Panc1 (cell line): Measurements from ENCODE around the gene DZIP1. TPM values are rescaled to one million over a fixed set of nuclear protein-coding genes. Genes with fewer than 3 reads are reported as not detected.

Source experiments
- ATAC-seq: fragments of 200-7000 bp; cut with Tn5 transposase; 2 replicates; pipeline ENCODE4 v1.9.1; 2020; ENCODE audit warnings: mild to moderate bottlenecking, moderate library complexity
- BruUV-seq: library from RNA; stranded (reverse); fragments of 400-500 nt; replicated peaks from 2 replicates; lab custom pipeline; 2021; lab: Mats Ljungman, UMichigan
- CTCF ChIA-PET: fragments of 300-600 bp; sonication (Branson Sonifier 250); formaldehyde crosslinking; loops from one replicate; lab custom pipeline; 2022; ENCODE audit warnings: antibody characterized with exemption; lab: Charles Lee
- POLR2A ChIA-PET: fragments of 300-600 bp; sonication (Branson Sonifier 250); formaldehyde crosslinking; loops from one replicate; lab custom pipeline; 2022; ENCODE audit warnings: antibody characterized with exemption; lab: Charles Lee
- DNase-seq: peaks from one replicate; pipeline ENCODE4 v3.0.0-alpha.2; 2010; ENCODE audit warnings: low read depth, low spot score
- H3K27ac ChIP-seq: 2 replicates; pipeline ENCODE4 v1.5.1; 2011; ENCODE audit warnings: mild to moderate bottlenecking, low read length, inconsistent platforms
- H3K27me3 ChIP-seq: fragments of 200-500 bp; sonication (Bioruptor generic); 2 replicates; pipeline ENCODE4 v1.6.0; 2014; ENCODE audit warnings: low read length, inconsistent platforms; ENCODE audit not compliant: control insufficient read depth, insufficient read depth
- H3K36me3 ChIP-seq: fragments of 200-500 bp; sonication (Bioruptor generic); 2 replicates; pipeline ENCODE4 v1.5.1; 2014; ENCODE audit warnings: inconsistent platforms, mild to moderate bottlenecking, low read length, moderate library complexity; ENCODE audit not compliant: control insufficient read depth, insufficient read depth
- H3K4me1 ChIP-seq: 2 replicates; pipeline ENCODE4 v1.5.1; 2011; ENCODE audit warnings: inconsistent platforms, mild to moderate bottlenecking, low read length, moderate library complexity; ENCODE audit not compliant: control insufficient read depth, insufficient read depth
- H3K4me3 ChIP-seq, 2 experiments: 2 replicates each; pipeline ENCODE4 v1.5.1; 2011 to 2012; ENCODE audit warnings: low read depth in 2 of 2, low read length in 2 of 2, mild to moderate bottlenecking in 2 of 2, inconsistent platforms in 1 of 2, moderate library complexity in 1 of 2
- H3K9me3 ChIP-seq: fragments of 200-500 bp; sonication (Bioruptor generic); 2 replicates; pipeline ENCODE4 v1.5.1; 2014; ENCODE audit warnings: low read depth, mild to moderate bottlenecking, inconsistent platforms, low read length, moderate library complexity; ENCODE audit not compliant: control insufficient read depth, insufficient read depth
- POLR2AphosphoS5 ChIP-seq: IDR thresholded peaks from 2 replicates; pipeline ENCODE4 v1.6.1; 2012; ENCODE audit warnings: mild to moderate bottlenecking, low read depth, low read length, moderate library complexity
- REST ChIP-seq, 2 experiments: IDR thresholded peaks; 2 replicates each; pipeline ENCODE4 v1.6.1; 2011 to 2012; ENCODE audit warnings: low read depth in 2 of 2, control low read depth in 1 of 2, low read length in 1 of 2, mild to moderate bottlenecking in 1 of 2, moderate library complexity in 1 of 2; ENCODE audit not compliant: insufficient read depth in 1 of 2
- SIN3A ChIP-seq: IDR thresholded peaks from 2 replicates; pipeline ENCODE4 v1.6.1; 2012; ENCODE audit warnings: low read depth, mild to moderate bottlenecking, low read length, moderate library complexity, borderline replicate concordance; ENCODE audit not compliant: insufficient read depth
- TCF7L2 ChIP-seq: IDR thresholded peaks from 2 replicates; pipeline ENCODE4 v1.6.1; 2011; ENCODE audit warnings: mild to moderate bottlenecking, low read depth, low read length, inconsistent platforms
- in situ Hi-C: cut with HindIII; loops from 2 replicates; pipeline ENCODE4 v1.10.0; 2016; ENCODE audit warnings: low sequenced_read_pairs, low pct_unique_long_range_greater_than_20kb
- intact Hi-C: fragments of 100-400 bp; cut with micrococcal nuclease; formaldehyde crosslinking; loops from one replicate; pipeline ENCODE4 v1.10.0; 2022; ENCODE audit not compliant: unreplicated experiment
- total RNA-seq: library from RNA; stranded (reverse); gene quantifications from one replicate; pipeline ENCODE4 v1.2.1, GENCODE V29; 2021; ENCODE audit not compliant: unreplicated experiment
- TF ChIP-seq, protein P1 (sequence below): fragments of 450-650 bp; IDR thresholded peaks from 2 replicates; pipeline ENCODE4 v1.5.1; 2017; ENCODE audit warnings: mild to moderate bottlenecking

The DZIP1 gene
- total RNA-seq, 1 experiment from 2014 or later = 22.9 TPM

DNA sequence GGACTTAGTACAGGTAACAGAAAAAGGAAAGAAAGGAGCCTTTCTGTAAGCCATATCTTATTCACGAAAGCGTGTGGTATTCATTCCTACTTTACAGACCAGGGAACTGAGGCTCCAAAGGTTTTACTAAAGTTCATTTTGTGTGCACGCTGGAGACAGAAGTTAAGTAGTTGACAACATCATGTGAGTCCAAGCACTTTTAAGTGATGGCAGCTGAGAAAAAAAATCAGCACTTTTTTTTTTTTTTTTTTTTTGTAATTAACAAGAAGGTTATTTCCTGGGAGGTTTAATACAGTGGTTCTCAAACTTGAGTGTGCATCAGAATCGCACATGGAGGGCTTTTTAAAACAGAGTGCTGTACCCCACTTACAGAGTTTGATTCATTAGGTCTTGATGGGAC lies 34.5 kb upstream of the DZIP1 start:
- ChIA-PET POLR2A (interaction anchor here (0.6 kb wide), 1 partner anchor 416 kb away, joined by 9 read pairs; no protein-coding TSS in a partner anchor), CTCF (no interaction called here)
- H3K27me3 ChIP-seq = no peaks in the 10 kb centered on the region
- H3K4me1 ChIP-seq = peaks cover 16% of the 10 kb centered on the region; the same call in 1 of the 2 replicates
- no peaks in the 10 kb centered on the region for H3K9me3 ChIP-seq
- H3K27ac ChIP-seq = 0 out of 2 replicates have a peak overlapping the region, but pooled peaks have one; percentile 12
- TSS peak; percentile 58 for BruUV-seq
- DNase-seq (no peak), ATAC-seq (no peak)
- in situ Hi-C loops (no loop called here), intact Hi-C loops (loop anchor here (10.0 kb wide), 1 partner anchor 156 kb away; no protein-coding TSS in a partner anchor)
- H3K4me3 ChIP-seq = peak overlapping the region; percentile 58 to 86; a peak in 3 of 4 replicates
- peaks cover 3% of the 10 kb centered on the region; the same call in 1 of the 2 replicates for H3K36me3 ChIP-seq
- no peak for TF ChIP-seq REST (IDR thresholded peaks at IDR 0.05; ENCODE audit: insufficient read depth in 1 of 2, low read depth in 2 of 2, low read length in 1 of 2)
- TF ChIP-seq SIN3A = no peak
- no peak for TF ChIP-seq TCF7L2
- no peak for TF ChIP-seq POLR2AphosphoS5
- TF ChIP-seq, protein P1, sequence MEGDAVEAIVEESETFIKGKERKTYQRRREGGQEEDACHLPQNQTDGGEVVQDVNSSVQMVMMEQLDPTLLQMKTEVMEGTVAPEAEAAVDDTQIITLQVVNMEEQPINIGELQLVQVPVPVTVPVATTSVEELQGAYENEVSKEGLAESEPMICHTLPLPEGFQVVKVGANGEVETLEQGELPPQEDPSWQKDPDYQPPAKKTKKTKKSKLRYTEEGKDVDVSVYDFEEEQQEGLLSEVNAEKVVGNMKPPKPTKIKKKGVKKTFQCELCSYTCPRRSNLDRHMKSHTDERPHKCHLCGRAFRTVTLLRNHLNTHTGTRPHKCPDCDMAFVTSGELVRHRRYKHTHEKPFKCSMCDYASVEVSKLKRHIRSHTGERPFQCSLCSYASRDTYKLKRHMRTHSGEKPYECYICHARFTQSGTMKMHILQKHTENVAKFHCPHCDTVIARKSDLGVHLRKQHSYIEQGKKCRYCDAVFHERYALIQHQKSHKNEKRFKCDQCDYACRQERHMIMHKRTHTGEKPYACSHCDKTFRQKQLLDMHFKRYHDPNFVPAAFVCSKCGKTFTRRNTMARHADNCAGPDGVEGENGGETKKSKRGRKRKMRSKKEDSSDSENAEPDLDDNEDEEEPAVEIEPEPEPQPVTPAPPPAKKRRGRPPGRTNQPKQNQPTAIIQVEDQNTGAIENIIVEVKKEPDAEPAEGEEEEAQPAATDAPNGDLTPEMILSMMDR = no peak

DNA sequence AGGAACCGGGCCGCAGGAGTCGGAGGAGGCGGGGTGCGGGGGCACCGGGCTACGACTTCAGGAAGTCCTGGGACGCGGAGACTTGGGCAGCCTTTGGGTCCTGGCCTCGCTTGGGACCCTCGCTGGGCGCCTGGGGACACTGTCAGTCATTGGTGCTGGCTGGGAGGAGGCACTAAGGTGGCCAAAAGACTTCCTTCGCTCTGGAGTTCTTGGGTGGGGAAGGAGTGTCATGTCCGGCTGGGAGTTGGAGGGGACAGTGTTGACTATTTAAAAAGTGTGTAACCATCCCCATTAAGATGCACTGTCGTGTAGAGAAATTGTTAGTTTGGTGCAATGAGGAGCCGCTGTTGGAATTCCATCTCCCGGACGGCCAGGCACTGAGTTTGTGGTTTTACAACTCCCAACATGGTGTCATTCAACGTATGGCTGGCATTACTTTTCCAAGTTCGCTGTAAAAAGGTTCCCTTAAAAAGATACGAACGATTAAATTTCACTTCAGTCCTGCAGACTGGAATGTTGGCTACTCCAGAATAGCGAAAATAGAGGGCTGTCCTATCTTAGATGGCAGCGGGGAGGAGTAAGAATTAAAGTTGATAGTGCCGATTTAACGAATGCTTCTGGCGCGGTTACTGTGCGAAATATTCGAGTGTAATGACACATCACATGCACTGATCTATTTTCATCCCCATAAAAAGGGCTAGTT lies 33.2 kb upstream of the DZIP1 start:
- peak overlapping the region; percentile 58 to 86 for H3K4me3 ChIP-seq
- no peaks in the 10 kb centered on the region for H3K27me3 ChIP-seq
- ChIA-PET POLR2A (no interaction called here), CTCF (no interaction called here)
- peak; percentile 22 for ATAC-seq
- H3K27ac ChIP-seq = peak overlapping the region; percentile 57
- H3K36me3 ChIP-seq = peaks cover 3% of the 10 kb centered on the region; the same call in 1 of the 2 replicates
- in situ Hi-C loops = no loop called here
- intact Hi-C loops = loop anchor here (10.0 kb wide), 1 partner anchor 157 kb away; no protein-coding TSS in a partner anchor
- H3K4me1 ChIP-seq = peaks cover 16% of the 10 kb centered on the region; the same call in 1 of the 2 replicates
- no TSS peak for BruUV-seq
- H3K9me3 ChIP-seq = no peaks in the 10 kb centered on the region
- TF ChIP-seq, protein P1 = no peak
- TF ChIP-seq SIN3A (no peak), POLR2AphosphoS5 (no peak), TCF7L2 (no peak), REST (IDR thresholded peaks at IDR 0.05; ENCODE audit: insufficient read depth in 1 of 2, low read depth in 2 of 2, low read length in 1 of 2) (no peak)
- DNase-seq = no peak
